Measurements from ENCODE around the gene LIMA1.

LIMA1 gene

DNA sequence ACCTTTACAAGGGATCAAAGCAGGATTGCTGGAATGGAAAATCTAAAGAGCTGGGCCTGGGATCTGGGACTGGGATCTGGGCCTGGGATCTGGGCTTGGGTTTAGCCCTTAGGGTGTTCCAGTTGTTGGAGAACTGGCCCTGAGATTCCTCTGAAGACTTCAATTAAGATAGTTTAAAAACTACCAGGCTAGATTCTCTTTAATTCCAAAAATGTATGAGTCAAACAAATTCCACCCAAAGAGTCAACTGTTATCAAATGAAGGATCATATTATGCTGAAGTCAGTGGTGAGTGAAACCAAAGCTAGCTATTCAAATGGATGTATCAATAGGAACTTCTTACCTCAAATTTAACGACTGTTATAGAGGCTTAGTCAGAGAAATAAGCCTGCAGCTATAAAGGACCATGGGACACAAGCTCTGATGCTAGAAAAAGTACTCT, 40.5 kb downstream of the LIMA1 start:
- no peak for DNase-seq (ENCODE audit: low spot score)
- TF ChIP-seq, protein P1, sequence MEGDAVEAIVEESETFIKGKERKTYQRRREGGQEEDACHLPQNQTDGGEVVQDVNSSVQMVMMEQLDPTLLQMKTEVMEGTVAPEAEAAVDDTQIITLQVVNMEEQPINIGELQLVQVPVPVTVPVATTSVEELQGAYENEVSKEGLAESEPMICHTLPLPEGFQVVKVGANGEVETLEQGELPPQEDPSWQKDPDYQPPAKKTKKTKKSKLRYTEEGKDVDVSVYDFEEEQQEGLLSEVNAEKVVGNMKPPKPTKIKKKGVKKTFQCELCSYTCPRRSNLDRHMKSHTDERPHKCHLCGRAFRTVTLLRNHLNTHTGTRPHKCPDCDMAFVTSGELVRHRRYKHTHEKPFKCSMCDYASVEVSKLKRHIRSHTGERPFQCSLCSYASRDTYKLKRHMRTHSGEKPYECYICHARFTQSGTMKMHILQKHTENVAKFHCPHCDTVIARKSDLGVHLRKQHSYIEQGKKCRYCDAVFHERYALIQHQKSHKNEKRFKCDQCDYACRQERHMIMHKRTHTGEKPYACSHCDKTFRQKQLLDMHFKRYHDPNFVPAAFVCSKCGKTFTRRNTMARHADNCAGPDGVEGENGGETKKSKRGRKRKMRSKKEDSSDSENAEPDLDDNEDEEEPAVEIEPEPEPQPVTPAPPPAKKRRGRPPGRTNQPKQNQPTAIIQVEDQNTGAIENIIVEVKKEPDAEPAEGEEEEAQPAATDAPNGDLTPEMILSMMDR (IDR thresholded peaks at IDR 0.05; ENCODE audit: extremely low read depth, missing control alignments) = no peak

DNA sequence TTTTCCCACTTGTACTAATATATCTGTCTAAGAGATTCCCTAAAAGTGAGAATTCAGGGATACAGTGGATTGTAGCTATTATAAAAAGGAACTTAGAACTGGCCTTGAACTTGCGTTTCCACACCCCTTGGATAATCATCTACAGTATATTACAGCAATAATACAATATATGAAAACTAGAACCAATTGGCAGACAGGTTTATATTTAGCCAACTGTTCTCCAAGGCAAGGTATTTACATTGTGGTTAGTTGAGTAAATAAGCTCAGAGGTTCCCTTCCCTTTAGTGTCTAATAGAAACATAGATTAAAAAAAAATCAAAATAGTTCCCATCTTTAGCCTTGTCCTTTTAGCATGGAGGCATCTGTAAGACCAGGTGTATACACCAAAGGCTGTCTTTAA, 42.1 kb downstream of the LIMA1 start:
- no peak for DNase-seq (ENCODE audit: low spot score)
- TF ChIP-seq, protein P1 (IDR thresholded peaks at IDR 0.05; ENCODE audit: extremely low read depth, missing control alignments) = no peak

GRCh38 chr12:50240792-50241114, 42.6 kb downstream of the LIMA1 start:
- TF ChIP-seq, protein P1 (IDR thresholded peaks at IDR 0.05; ENCODE audit: extremely low read depth, missing control alignments) = no peak
- DNase-seq (ENCODE audit: low spot score) = no peak

GRCh38 chr12:50240096-50240791, 43.1 kb downstream of the LIMA1 start:
- TF ChIP-seq, protein P1 (IDR thresholded peaks at IDR 0.05; ENCODE audit: extremely low read depth, missing control alignments) = no peak
- no peak for DNase-seq (ENCODE audit: low spot score)

DNA sequence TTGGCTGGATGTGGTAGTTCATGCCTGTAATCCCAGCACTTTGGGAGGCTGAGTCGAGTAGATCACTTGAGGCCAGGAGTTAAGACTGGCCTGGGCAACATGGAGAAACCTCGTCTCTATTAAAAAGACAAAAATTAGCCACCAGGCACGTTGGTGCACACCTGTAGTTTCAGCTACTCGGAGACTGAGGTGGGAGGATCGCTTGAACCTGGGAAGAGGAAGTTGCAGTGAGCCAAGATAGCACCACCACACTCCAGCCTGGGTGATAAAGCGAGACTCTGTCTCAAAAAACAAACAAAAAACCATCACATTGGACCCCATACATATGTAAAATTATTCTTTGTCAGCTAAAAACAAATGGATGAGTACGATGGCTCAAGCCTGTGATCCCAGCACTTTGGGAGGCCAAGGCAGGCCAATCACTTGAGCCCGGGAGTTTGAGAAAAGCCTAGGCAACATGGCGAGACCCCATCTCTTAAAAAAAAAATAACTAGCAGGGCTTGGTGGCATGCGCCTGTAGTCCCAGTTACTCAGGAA, 43.9 kb downstream of the LIMA1 start:
- no peak for DNase-seq (ENCODE audit: low spot score)
- TF ChIP-seq, protein P1 (IDR thresholded peaks at IDR 0.05; ENCODE audit: extremely low read depth, missing control alignments) = no peak

- no peak for DNase-seq (ENCODE audit: low spot score)
- TF ChIP-seq, protein P1 (IDR thresholded peaks at IDR 0.05; ENCODE audit: extremely low read depth, missing control alignments) = no peak
Measured at GRCh38 chr12:50234347-50234746, 49.0 kb downstream of the LIMA1 start.

GRCh38 chr12:50232771-50233209, 50.5 kb downstream of the LIMA1 start:
- no peak for DNase-seq (ENCODE audit: low spot score)
- TF ChIP-seq, protein P1 (IDR thresholded peaks at IDR 0.05; ENCODE audit: extremely low read depth, missing control alignments) = no peak
